Right lobe of liver (tissue), 4 donors: Measurements from ENCODE around the gene KCNK5.

Experiments
- CTCF ChIP-seq, 4 donors: fragments of 200-600 bp in 3 of 4; fragments of 450-650 bp in 1 of 4; IDR thresholded peaks; one replicate each; pipeline versions ENCODE4 v1.5.1 to v1.8.0; 2016 to 2022; ENCODE audit warnings: antibody characterized with exemption in 4 of 4, mild to moderate bottlenecking in 2 of 4
- POLR2A ChIP-seq: fragments of 450-650 bp; IDR thresholded peaks from one replicate; pipeline ENCODE4 v1.6.1; 2017; ENCODE audit warnings: antibody characterized with exemption, mild to moderate bottlenecking
- donor health status: DM: no; HTN: no; CAD: no.
- donor health status: DM: no; HTN: no; CAD: no.
- donor health status: DM: no; HTN: yes; CAD: no.

GRCh38 chr6:39173270-39173669, 56.0 kb downstream of the KCNK5 start:
- TF ChIP-seq POLR2A = no peak
- TF ChIP-seq CTCF (IDR thresholded peaks at IDR 0.05) = no peak
